K562 (cell line): ENCODE data around the gene SPINK2. TPM values are rescaled to one million over a fixed set of nuclear protein-coding genes. Genes with fewer than 3 reads are reported as not detected.

Experiments
- ATAC-seq: fragments of 200-7000 bp; cut with Tn5 transposase; 3 replicates; pipeline ENCODE4 v1.9.1; 2020; ENCODE audit warnings: moderate library complexity
- BruUV-seq: library from RNA; stranded (reverse); fragments of 400-500 nt; replicated peaks from 2 replicates; lab custom pipeline; 2021; lab: Mats Ljungman, UMichigan
- CTCF ChIA-PET: fragments of 300-600 bp; formaldehyde crosslinking; extraction: SDS; loops from one replicate; lab custom pipeline; 2021; ENCODE audit warnings: low intra/inter-chr PET ratio; lab: Yijun Ruan, JAX
- POLR2A ChIA-PET: fragments of 300-600, 350-650 bp; sonication (Branson Sonifier 250); formaldehyde crosslinking; extraction: SDS; loops from one replicate; lab custom pipeline; 2021; ENCODE audit warnings: antibody characterized with exemption, inconsistent platforms; lab: Yijun Ruan, JAX
- DNase-seq, 4 experiments: peaks; one replicate each; pipeline versions ENCODE4 v3.0.0 to v3.0.0-alpha.2; 2011 to 2018; ENCODE audit warnings: low spot score in 3 of 4, mixed read lengths in 3 of 4; ENCODE audit errors: extremely low read depth in 1 of 4
- FAIRE-seq: peaks from 2 replicates; lab custom pipeline; 2011; peaks lifted over from hg19 to GRCh38; lab: Jason Lieb, UNC
- H2AFZ ChIP-seq: 2 replicates; pipeline ENCODE4 v1.6.0; 2011; ENCODE audit warnings: low read depth, low read length, control low read depth, inconsistent platforms
- H3K27ac ChIP-seq: fragments of 200-600 bp; 3 replicates; pipeline ENCODE4 v1.8.0; 2011; ENCODE audit warnings: low read depth, mild to moderate bottlenecking, control low read depth, inconsistent platforms, low read length, moderate library complexity, mixed read lengths; ENCODE audit errors: extremely low read depth
- H3K27me3 ChIP-seq, 2 experiments: fragments of 300-600 bp in 1 of 2; 2 replicates in 1 of 2; 3 replicates in 1 of 2; pipeline versions ENCODE4 v1.6.0 to v1.8.0; 2011; ENCODE audit warnings: inconsistent platforms in 2 of 2, low read length in 2 of 2, mild to moderate bottlenecking in 1 of 2, mixed read lengths in 1 of 2, moderate library complexity in 1 of 2; ENCODE audit not compliant: control insufficient read depth in 2 of 2, insufficient read depth in 2 of 2
- H3K36me3 ChIP-seq: fragments of 300-600 bp; 3 replicates; pipeline ENCODE4 v1.8.0; 2011; ENCODE audit warnings: mild to moderate bottlenecking, low read length, inconsistent platforms; ENCODE audit not compliant: control insufficient read depth, insufficient read depth
- H3K4me1 ChIP-seq, 2 experiments: fragments of 200-600 bp in 1 of 2; replicated peaks in 1 of 2; 2 replicates in 1 of 2; 3 replicates in 1 of 2; pipeline versions ENCODE4 v1.5.1 to v1.8.0; 2011; ENCODE audit warnings: inconsistent platforms in 2 of 2, low read length in 2 of 2, mild to moderate bottlenecking in 1 of 2, mixed read lengths in 1 of 2, moderate library complexity in 1 of 2; ENCODE audit not compliant: control insufficient read depth in 2 of 2, insufficient read depth in 2 of 2
- H3K4me2 ChIP-seq: 2 replicates; pipeline ENCODE4 v1.6.1; 2011; ENCODE audit warnings: low read length, control low read depth, inconsistent platforms, mixed read lengths; ENCODE audit not compliant: insufficient read depth
- H3K4me3 ChIP-seq: fragments of 200-600 bp; sonication (generic), shearing (Covaris generic); 2 replicates; pipeline ENCODE4 v1.5.1; 2016; ENCODE audit warnings: control low read depth, inconsistent platforms
- H3K79me2 ChIP-seq: fragments of 200-600 bp; 3 replicates; pipeline ENCODE4 v1.8.0; 2011; ENCODE audit warnings: low read length, inconsistent platforms; ENCODE audit not compliant: control insufficient read depth, insufficient read depth
- H3K9ac ChIP-seq, 2 experiments: 2 replicates each; pipeline versions ENCODE4 v1.6.0 to v1.6.1; 2011; ENCODE audit warnings: low read depth in 2 of 2, low read length in 2 of 2, control low read depth in 1 of 2, inconsistent platforms in 1 of 2, mild to moderate bottlenecking in 1 of 2, mixed read lengths in 1 of 2; ENCODE audit not compliant: insufficient read depth in 1 of 2
- H3K9me1 ChIP-seq: one replicate; pipeline ENCODE4 v1.6.0; 2011; ENCODE audit warnings: inconsistent platforms, mild to moderate bottlenecking, low read length, moderate library complexity; ENCODE audit not compliant: control insufficient read depth, insufficient read depth
- H3K9me3 ChIP-seq: replicated peaks from 2 replicates; pipeline ENCODE4 v1.5.1; 2011; ENCODE audit warnings: low read depth, low read length, inconsistent platforms; ENCODE audit not compliant: control insufficient read depth, insufficient read depth
- H4K20me1 ChIP-seq: replicated peaks from 2 replicates; pipeline ENCODE4 v1.6.1; 2011; ENCODE audit warnings: low read length, inconsistent platforms, mixed read lengths; ENCODE audit not compliant: control insufficient read depth, insufficient read depth
- CEBPG ChIP-seq, 3 experiments: fragments of 200-800 bp in 1 of 3; sonication (Bioruptor generic) in 1 of 3; sonication (generic) in 1 of 3; formaldehyde crosslinking in 1 of 3; IDR thresholded peaks in 2 of 3; conservative IDR thresholded peaks in 1 of 3; 2 replicates each; pipeline versions ENCODE4 v1.6.1 to v1.8.0; 2016 to 2022; ENCODE audit warnings: missing compliant biosample characterization in 2 of 3, missing genetic modification characterization in 2 of 3, mild to moderate bottlenecking in 1 of 3, missing genetic modification reagents in 1 of 3
- CXXC5 ChIP-seq: fragments of 250-450 bp; sonication (Bioruptor Pico); IDR thresholded peaks from 2 replicates; pipeline ENCODE4 v1.8.0; 2022; ENCODE audit warnings: inconsistent platforms, mild to moderate bottlenecking, moderate library complexity
- MAFK ChIP-seq: IDR thresholded peaks from 2 replicates; pipeline ENCODE4 v1.6.1; 2011; ENCODE audit warnings: low read length, improper control_type of control experiment
- SMARCA4 ChIP-seq: fragments of 450-650 bp; IDR thresholded peaks from 2 replicates; pipeline ENCODE4 v1.6.1; 2016
- ZNF311 ChIP-seq: fragments of 250-450 bp; sonication (Bioruptor Pico); IDR thresholded peaks from 2 replicates; pipeline ENCODE4 v1.4.0; 2020; ENCODE audit warnings: mild to moderate bottlenecking, moderate library complexity
- ZNF316 ChIP-seq: fragments of 450-650 bp; IDR thresholded peaks from 2 replicates; pipeline ENCODE4 v1.6.1; 2016
- WGBS: fragments of 100-300 bp; shearing (Covaris generic); methylation state at CpG from one replicate; pipeline ENCODE4 v1.1.6; 2016; ENCODE audit warnings: low coverage, mixed read lengths; ENCODE audit not compliant: insufficient coverage; ENCODE audit errors: missing lambda C conversion rate; 5-methylcytosine and 5-hydroxymethylcytosine counted together
- in situ Hi-C: fragments of 300-500 bp; cut with MboI; formaldehyde crosslinking; loops from 4 replicates; pipeline ENCODE4 v1.15.0; 2018; ENCODE audit warnings: inconsistent platforms, mixed read lengths
- intact Hi-C: fragments of 100-400 bp; cut with micrococcal nuclease; formaldehyde crosslinking; loops from 2 replicates; pipeline ENCODE4 v1.14.2; 2022
- polyA plus RNA-seq, 8 experiments: library from polyadenylated mRNA; depleted of rRNA in 4 of 8; stranded (reverse) in 5 of 8; unstranded in 3 of 8; fragments of >200 nt; fragmentation: Nextera tagmentation in 2 of 8; fragmentation: Illumina TruSeq in 1 of 8; extraction: Ambion mirVana in 2 of 8; extraction: Trizol in 1 of 8; gene quantifications; 2 replicates each; pipeline versions ENCODE4 v1.2.1 to v1.2.3, GENCODE V29; 2011 to 2014; ENCODE audit warnings: inconsistent platforms in 1 of 8, missing spikeins in 1 of 8
- total RNA-seq, 7 experiments: library from RNA; depleted of rRNA in 6 of 7; stranded (reverse); fragments of >200 nt in 6 of 7; fragmentation: Illumina TruSeq in 2 of 7; extraction: Trizol in 2 of 7; gene quantifications; 2 replicates each; pipeline versions ENCODE4 v1.2.1 to v1.2.3, GENCODE V29; 2011 to 2021; ENCODE audit warnings: low replicate concordance in 1 of 7
- TF ChIP-seq, protein P1 (sequence below): sonication (generic); formaldehyde crosslinking; IDR thresholded peaks from 2 replicates; pipeline ENCODE4 v1.4.0; 2020; ENCODE audit warnings: mild to moderate bottlenecking, missing genetic modification reagents
- TF ChIP-seq, protein P2 (sequence below), 2 experiments: fragments of 450-650 bp; IDR thresholded peaks; 2 replicates each; pipeline ENCODE4 v1.6.1; 2018; ENCODE audit warnings: mild to moderate bottlenecking in 2 of 2, low read depth in 1 of 2; ENCODE audit not compliant: partially characterized antibody in 2 of 2

Gene SPINK2
- total and polyA plus RNA-seq, 9 of the 15 experiments (the other 6 are each of a cell fraction or from before 2014, with no cell fraction given), result not detected

DNA sequence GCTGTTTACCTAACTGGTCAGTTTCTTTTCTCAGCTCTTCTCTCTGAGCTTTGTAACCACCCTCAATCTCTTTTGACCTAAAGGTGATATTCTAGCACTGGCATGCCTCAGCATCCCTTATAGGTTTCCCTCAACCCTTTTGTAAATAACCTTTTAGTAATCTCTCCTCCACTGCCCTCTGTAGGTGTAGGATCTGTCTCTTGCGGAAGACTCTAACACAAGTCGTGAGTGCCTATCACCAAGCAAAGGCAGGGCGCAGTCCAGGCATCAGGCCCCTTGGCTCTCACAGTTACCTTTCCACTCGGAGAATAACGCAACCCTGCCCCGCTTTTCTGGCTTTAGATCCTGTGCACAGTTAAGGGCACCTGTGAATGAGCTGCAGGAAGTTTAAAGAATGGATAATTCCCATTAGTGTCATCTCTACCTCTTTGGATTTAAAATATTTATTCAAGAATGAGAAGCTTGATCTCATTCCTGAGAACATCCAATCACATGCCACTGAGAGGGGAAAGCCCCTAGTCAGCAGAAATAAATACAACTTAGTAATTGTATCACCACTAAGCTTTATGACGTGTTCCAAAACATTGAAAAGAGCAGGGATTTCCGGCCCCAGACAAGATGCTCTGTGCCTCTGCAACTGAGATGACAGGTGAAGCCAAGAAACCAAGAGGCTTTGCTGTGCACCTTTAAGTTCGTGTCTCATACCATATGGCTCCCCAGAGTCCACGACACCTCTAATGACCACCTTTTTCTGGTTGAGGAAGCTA lies 58.8 kb downstream of the SPINK2 start:
- DNase-seq (no peak), FAIRE-seq (no peak), ATAC-seq (no peak)
- Histone ChIP-seq H3K4me2 (no peak overlapping the region), H3K36me3 (no peaks in the 10 kb centered on the region), H4K20me1 (no peaks in the 10 kb centered on the region), H2AFZ (no peak overlapping the region), H3K9ac (no peak overlapping the region), H3K4me3 (no peak overlapping the region), H3K9me3 (no peaks in the 10 kb centered on the region), H3K79me2 (no peaks in the 10 kb centered on the region), H3K27me3 (peaks cover 12 to 39% of the 10 kb centered on the region in 2 experiments; a peak in 3 of 5 replicates), H3K9me1 (no peaks in the 10 kb centered on the region), H3K4me1 (no peaks in the 10 kb centered on the region), H3K27ac (no peak overlapping the region)
- intact Hi-C loops (no loop called here), in situ Hi-C loops (no loop called here)
- 0% methylated on average over 10 of the region's 10 CpGs for WGBS
- no peak for TF ChIP-seq ZNF311
- no peak for TF ChIP-seq CEBPG (CRISPR knock-in tag; IDR thresholded peaks at IDR 0.05)
- no peak for TF ChIP-seq CEBPG (tag; conservative IDR thresholded peaks at IDR 0.05 in 1 of 2, IDR thresholded peaks at IDR 0.05 in 1 of 2)
- TF ChIP-seq MAFK, result peak; percentile 34; the same call in 1 of the 2 replicates
- no peak for TF ChIP-seq SMARCA4
- TF ChIP-seq CXXC5 (CRISPR knock-in tag), result no peak
- TF ChIP-seq ZNF316, result 0 out of 2 replicates have a peak, but pooled peaks have one; percentile 32
- TF ChIP-seq, protein P1, sequence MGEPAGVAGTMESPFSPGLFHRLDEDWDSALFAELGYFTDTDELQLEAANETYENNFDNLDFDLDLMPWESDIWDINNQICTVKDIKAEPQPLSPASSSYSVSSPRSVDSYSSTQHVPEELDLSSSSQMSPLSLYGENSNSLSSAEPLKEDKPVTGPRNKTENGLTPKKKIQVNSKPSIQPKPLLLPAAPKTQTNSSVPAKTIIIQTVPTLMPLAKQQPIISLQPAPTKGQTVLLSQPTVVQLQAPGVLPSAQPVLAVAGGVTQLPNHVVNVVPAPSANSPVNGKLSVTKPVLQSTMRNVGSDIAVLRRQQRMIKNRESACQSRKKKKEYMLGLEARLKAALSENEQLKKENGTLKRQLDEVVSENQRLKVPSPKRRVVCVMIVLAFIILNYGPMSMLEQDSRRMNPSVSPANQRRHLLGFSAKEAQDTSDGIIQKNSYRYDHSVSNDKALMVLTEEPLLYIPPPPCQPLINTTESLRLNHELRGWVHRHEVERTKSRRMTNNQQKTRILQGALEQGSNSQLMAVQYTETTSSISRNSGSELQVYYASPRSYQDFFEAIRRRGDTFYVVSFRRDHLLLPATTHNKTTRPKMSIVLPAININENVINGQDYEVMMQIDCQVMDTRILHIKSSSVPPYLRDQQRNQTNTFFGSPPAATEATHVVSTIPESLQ (CRISPR knock-in tag), result no peak
- TF ChIP-seq, protein P2, sequence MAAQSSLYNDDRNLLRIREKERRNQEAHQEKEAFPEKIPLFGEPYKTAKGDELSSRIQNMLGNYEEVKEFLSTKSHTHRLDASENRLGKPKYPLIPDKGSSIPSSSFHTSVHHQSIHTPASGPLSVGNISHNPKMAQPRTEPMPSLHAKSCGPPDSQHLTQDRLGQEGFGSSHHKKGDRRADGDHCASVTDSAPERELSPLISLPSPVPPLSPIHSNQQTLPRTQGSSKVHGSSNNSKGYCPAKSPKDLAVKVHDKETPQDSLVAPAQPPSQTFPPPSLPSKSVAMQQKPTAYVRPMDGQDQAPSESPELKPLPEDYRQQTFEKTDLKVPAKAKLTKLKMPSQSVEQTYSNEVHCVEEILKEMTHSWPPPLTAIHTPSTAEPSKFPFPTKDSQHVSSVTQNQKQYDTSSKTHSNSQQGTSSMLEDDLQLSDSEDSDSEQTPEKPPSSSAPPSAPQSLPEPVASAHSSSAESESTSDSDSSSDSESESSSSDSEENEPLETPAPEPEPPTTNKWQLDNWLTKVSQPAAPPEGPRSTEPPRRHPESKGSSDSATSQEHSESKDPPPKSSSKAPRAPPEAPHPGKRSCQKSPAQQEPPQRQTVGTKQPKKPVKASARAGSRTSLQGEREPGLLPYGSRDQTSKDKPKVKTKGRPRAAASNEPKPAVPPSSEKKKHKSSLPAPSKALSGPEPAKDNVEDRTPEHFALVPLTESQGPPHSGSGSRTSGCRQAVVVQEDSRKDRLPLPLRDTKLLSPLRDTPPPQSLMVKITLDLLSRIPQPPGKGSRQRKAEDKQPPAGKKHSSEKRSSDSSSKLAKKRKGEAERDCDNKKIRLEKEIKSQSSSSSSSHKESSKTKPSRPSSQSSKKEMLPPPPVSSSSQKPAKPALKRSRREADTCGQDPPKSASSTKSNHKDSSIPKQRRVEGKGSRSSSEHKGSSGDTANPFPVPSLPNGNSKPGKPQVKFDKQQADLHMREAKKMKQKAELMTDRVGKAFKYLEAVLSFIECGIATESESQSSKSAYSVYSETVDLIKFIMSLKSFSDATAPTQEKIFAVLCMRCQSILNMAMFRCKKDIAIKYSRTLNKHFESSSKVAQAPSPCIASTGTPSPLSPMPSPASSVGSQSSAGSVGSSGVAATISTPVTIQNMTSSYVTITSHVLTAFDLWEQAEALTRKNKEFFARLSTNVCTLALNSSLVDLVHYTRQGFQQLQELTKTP (IDR thresholded peaks at IDR 0.05; ENCODE audit: low read depth in 1 of 2, partially characterized antibody in 2 of 2), result no peak
- POLR2A ChIA-PET, result no interaction called here
- CTCF ChIA-PET, result no interaction called here
- no TSS peak for BruUV-seq
